D341Med (cell line): Measurements from ENCODE around the gene DMRTC2.

Source experiments
- DNase-seq: peaks from one replicate; pipeline ENCODE4 v3.0.0; 2012; ENCODE audit warnings: low spot score

The DMRTC2 gene

GRCh38 chr19:41845001-41845050, at the start of gene DMRTC2:
TSS of gene DMRTC2 (plus strand) at chr19:41845042. CDS start at chr19:41847429, 2,387 bp downstream.
- no peak for DNase-seq

GRCh38 chr19:41796362-41796761, 48.5 kb upstream of the DMRTC2 start, which contains the start of gene CEACAM3:
TSS of gene CEACAM3 (plus strand) at chr19:41796587. CDS start at chr19:41796678, 91 bp downstream.
- DNase-seq, result no peak

- DNase-seq, result no peak
These were observed 47.9 kb upstream of the DMRTC2 start for GRCh38 chr19:41796901-41797300.

DNA sequence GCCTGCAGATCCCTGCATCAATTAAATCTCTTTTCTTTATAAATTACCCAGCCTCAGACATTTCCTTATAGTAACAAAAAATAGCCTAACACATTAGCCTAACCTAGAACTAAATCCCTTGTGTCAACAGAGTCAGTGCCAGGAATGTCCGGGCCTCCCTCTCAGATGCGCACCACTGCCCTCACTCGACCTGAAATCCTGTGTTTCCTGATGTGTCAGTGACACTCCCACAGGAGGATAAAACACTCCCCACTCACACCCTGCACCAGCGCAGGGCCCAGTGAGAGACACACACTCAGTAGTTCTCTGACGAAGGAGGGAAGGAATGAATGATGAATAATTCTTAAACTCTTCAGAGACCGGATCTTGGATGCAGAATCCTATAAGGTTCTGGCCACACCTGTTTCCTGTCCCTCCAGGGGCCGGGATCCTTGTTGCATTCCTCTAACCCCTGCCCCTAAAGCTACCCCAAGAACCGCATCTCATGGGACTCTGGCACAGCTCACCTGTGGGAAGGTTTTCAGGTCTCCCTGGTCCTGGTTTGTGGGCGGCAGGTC, 45.3 kb upstream of the DMRTC2 start:
- DNase-seq, result no peak

DNA sequence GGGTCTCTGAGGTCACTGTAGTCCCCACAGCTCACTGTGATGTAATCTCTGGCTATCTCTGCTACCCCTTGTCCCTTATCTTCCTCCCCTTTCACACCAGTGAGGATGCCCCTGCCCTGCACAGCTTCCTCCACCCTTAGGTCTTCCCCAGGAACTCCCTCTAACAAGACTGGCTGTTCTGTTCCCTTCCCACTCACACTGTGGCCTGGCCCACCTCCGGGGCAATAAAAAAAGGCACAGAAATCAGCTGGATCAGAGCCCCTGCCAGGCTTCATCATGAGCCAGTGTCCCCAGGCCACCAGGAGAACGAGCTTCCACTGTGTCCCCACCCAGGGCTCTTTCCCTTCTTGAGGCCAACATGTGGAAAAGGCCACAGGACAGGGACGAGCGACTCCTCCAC, 43.8 kb upstream of the DMRTC2 start:
- no peak for DNase-seq

DNA sequence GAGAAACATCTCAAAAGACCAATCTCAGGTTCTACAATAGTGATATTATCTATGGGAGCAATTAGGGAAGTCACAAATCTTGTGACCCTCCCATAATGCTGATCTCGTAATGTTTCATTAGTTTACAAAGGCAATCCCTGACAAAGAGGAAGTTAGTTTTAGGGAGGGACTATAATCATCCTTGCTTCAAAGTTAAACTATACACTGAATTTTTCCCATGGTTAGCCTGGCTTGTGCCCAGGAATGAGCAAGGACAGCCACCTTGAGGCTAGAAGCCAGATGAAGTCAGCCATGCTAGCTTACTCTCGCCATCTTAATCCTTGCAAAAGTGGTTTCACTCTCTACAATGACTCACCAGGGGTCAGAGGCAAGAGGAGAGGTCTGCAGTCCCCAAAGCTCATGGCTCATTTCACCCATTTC, 43.0 kb upstream of the DMRTC2 start:
- no peak for DNase-seq

DNA sequence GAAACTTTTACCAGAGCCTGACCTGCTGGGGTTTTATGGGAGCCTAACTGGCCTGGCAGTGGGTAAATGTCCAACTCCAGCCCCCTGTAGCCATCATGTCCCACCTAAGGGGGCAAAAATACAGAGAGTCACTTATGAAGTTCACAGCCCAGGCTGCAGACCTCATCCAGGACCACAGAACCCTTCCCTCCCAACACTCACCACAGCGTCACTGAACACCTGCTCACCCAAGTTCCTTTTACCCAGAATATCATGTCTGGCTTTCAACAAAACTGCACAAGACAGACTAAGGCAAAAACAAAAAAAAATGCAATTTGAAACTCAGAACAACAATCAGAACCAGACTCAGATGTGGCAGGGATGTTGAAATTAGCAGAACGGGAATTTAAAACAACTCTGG, 42.1 kb upstream of the DMRTC2 start:
- DNase-seq, result no peak

DNA sequence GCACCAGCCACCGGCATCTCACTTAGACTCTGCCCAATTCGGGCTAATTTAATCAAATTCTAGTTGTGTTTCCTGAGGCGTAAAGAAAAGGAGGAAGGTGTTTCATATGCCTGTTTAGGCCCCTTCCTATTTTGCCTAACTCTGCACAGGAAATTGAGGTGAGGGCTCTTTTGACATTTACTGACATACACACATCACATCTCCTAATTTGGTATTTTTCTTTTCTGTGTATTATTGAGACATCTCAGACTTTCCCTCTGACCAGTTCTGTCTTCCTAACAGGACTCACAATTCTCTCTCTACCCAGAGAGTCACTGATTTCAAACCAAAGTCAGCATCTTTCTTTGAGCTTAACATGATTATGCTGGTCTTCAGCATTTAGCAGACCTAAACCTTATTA, 40.5 kb upstream of the DMRTC2 start:
- no peak for DNase-seq

DNA sequence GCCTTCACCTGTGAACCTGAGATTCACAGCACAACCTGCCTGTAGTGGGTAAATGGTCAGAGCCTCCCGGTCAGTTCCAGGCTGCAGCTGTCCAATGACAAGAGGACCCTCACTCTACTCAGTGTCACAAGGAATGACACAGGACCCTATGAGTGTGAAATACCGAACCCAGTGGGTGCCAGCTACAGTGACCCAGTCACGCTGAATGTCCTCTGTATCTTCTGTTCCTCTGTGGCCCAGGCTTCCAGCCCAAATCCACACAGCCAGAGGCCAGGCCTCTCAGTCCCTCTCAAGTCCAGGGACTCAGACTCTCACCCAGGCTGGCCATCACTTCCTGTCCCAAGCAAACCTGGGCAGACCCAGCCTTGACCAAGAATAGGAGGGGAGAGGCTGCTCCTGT, 37.7 kb upstream of the DMRTC2 start:
- no peak for DNase-seq

DNA sequence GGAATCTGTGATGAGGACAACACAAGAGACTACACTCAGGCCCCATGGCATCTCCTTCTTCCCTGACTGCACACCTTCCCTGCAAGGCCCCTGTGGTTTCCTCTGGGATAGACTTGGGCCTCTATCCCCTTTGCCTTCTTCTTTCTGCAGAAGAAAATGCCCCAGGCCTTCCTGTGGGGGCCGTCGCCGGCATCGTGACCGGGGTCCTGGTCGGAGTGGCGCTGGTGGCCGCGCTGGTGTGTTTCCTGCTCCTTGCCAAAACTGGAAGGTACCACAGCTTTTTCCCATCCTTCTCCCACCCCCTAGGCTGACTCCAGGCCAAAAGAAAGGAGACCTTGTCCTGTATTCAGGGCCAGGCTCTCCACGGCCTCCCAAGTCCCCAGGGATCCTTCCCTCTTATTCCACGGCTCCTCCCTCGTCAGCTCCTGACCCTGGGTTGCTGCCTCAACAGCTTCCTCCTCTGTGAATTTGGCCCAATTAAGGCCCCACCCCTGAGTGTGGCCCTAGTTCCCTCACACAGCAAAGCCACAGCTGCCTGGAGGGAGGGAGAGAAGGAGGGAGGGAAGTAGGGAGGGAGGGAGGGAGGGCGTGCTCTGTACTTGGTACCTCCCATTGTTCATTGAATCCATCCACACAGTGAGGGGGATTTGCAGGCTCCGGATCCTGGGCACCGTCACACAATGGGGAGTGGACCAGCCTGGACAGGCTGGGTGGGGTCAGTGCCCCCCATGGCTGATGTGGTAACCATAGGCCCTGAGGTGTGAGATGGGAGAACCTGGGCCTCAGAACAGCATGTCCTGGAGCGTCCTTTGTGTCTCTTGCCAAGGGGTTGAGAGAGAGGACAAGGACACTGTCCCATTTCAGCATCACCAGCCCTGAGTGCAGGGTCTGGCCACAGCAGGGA, 35.9 kb upstream of the DMRTC2 start:
- no peak for DNase-seq

GRCh38 chr19:41810301-41810700, 34.5 kb upstream of the DMRTC2 start:
- DNase-seq, result no peak

DNA sequence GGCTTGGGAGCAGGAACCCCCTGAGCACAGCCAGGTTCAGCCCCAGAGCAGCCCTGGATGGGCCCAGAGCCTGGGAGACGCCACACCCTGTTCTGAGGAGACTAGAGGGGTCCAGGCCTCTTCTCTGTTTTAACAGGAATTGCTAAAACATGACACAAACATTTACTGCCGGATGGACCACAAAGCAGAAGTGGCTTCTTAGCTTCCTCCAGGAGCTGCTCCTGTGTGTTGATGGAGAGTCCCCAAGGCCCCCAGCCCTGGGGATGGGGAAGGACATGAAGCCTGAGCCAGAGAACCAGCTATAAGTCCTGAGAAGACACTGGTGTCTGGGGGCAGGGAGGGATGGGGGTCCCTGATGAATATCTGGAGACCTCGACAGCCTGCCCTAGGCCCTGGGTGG, 33.8 kb upstream of the DMRTC2 start:
- no peak for DNase-seq

DNA sequence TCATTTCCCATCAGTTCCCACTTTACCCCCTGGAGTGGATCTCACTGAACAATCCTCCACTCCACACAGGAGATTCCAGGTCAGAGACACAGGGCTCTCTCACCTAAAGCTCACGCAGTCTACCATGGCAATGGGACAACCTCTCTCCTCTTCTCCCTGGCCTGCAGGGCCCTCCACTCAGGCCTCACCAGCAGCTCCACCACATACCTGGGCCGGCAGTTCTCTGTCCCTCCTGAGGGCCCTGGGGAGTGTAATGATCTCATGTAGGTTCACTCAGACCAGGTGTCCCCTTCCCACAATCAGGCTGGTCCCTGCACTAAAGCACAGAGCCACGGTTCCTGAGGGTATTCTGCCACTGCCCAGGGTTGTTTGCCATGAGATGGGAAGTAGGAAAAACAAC, 32.9 kb upstream of the DMRTC2 start:
- DNase-seq, result no peak

DNA sequence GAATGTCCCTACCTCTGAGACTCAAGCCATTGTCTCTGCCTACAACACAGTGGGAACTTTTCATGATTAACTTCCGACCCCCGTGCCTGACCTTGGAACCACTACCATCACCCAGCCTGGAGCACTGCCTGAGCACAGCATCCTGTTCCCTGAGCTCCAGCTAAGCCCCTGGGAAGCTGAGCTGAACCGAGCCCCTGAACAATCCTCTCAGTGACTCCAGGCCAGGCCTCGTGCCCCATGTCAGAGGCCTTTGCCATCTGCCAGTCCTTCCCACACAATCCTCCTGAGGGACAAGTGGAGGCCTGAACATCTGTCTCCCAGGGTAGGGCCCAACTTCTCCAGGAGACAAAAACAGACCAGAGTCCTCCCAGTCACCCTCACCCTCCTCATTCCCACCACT, 30.9 kb upstream of the DMRTC2 start:
- DNase-seq, result no peak

DNA sequence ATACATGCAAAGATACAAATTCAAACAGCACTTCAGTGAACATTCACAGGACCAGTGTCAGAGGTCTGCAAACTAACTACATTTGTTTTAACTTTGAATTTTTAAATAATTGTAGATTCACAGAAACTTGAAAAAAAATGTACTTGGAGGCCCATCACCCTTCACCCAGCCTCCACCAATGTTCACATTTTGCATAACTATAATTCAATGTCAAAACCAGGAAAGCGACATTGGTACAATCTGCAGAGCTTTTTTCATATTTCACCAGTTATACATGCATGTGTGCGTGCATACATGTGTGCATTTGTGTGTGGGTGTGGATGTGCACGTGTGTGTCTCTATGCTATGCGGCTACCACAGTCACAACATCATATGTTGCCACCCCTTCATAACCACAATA, 29.5 kb upstream of the DMRTC2 start:
- no peak for DNase-seq

GRCh38 chr19:41816761-41817160, 28.1 kb upstream of the DMRTC2 start:
- DNase-seq, result no peak

DNA sequence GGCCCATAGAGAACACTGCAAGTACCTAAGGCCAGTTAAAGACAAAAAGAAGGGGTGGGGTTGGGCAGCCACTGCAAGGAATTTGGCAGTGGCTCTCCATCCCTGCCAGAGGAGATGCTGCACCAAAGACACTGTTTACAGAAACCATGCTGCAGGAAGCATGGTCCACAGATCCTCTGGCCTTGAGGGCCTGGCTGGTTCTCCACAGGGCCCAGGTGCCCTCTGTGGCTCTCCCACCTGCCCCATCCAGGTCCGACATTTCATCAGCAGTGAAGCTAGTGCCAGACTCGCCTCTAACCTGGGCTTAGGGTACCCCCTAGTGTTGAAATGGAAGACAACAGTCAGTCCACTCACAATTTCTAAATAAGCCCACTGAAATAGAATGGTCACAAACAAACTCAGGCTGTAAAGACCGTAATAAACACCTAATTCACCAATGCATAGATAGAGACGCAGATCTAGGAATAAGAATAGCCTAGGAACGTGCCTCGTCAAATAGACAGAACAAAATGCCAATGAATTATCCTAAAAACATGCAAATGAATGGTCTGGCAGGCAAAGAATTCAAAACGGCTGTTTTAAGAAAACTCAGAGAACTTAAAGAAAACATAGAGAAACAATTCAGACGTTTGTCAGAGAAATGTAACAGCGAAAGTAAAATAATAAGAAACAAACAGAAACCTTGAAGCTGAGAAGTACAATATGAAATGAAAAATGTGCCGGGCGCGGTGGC, 23.7 kb upstream of the DMRTC2 start:
- peak; percentile 80 for DNase-seq

DNA sequence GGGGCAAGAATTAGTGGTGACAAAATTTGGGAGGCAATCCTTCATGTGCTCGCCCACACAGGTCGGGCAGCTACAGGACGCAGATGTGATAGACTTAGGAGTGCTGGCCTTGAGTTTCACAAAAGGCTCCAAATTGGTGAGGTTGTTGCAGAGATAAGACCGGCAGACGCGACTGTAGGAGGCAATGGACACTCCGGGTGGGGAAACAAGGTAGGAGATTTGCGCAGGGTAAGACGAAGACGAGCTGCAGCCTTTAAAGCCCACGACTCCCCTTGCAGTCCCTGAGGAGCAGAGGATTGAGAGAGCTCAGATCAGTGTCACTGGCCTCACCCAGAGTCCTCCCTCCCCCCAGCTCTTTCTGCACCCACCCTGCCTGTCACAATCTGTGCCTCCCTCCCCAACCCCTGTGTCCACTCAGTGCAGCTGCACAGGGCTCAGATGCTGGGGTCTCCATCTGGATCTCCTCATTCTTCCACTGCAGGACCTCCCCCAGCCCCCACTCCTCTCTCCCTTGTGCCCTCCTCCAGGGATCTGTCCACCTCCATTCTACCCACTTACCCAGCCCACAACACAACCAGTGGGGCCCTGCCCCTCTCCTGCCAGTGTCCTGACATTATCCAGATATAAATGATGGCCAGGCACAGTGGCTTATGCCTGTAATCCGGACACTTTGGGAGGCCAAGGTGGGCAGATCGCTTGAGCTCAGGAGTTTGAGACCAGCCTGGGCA, 6.7 kb upstream of the DMRTC2 start:
- DNase-seq, result no peak

GRCh38 chr19:41839211-41839610, 5.6 kb upstream of the DMRTC2 start:
- DNase-seq, result no peak

DNA sequence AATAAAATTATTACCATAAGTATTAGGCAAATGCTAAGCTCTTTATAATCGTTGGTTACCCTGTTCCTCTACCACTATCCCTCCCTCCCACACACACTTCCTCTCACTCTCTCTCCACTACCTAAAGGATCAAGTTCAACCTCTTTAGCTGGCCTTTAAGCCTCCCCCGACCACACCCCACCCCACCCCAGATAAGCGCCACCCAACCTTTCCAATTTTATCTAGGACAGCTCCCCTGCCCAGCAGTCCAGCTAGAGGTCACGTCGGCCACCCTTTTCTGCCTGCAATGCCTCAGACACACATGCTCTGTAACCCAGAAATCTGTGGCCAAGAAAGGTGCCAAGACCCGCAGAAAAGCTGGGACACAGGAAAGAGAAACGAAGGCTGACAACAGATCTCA, 1.5 kb upstream of the DMRTC2 start:
- DNase-seq, result no peak

GRCh38 chr19:41844601-41845000, 241 bp upstream of the DMRTC2 start, which contains the start of gene LYPD4:
TSS of gene LYPD4 (minus strand) at chr19:41844683. CDS start at chr19:41839285, 5,398 bp downstream.
- no peak for DNase-seq

GRCh38 chr19:41845051-41845590, 279 bp downstream of the DMRTC2 start:
- DNase-seq, result no peak
